ENCODE data around the gene DKK3.

GRCh38 chr11:12020546-12020945, 12.1 kb upstream of the DKK3 start:
- TF ChIP-seq CTCF (IDR thresholded peaks at IDR 0.05; ENCODE audit: borderline replicate concordance, extremely low read depth, low read length, poor library complexity, severe bottlenecking): no peak
- no peak for TF ChIP-seq EZH2 (IDR thresholded peaks at IDR 0.05; ENCODE audit: borderline replicate concordance, low read depth, low read length, severe bottlenecking)
